Measurements from ENCODE around the gene LPAR2. TPM values are rescaled to one million over a fixed set of nuclear protein-coding genes. Genes with fewer than 3 reads are reported as not detected.

Gene LPAR2
- total RNA-seq, 1 donor from 2014 or later, result 8.2 TPM

DNA sequence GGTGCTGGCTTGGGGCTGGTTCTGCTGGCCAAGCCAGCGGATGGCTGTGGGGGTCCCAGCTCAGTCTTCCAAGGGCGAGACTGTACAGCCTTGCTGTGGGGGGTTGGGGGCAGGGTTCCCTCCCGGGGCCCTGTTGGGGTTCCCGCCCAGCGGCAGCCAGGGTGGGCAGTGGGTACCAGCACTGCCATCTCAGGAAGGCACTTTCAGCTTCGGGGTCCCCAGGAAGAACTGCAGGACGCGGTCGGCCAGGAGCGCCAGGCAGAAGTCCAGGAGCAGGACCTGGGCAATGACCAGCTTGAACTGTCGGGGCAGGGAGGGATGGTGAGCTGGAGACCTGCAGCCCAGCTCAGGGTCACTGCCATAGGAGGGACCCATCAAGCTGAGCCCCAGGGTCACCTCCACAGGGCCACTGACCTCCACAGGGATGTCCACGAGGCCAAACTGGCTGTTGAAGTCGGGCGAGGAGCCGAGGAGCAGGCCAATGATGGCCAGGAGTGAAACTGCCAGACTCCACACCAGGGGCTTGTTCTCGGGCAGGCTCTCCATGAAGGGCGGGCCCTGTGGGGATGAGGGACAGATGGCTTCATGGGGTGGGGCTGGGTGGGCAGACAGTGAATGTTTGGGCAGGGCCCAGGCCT is 17.3 kb upstream of the LPAR2 start:
- Mint-ChIP-seq H3K9me3 (ENCODE audit: low read depth) (no peaks in the 10 kb centered on the region), H3K4me3 (ENCODE audit: unreplicated experiment) (no peak overlapping the region), H3K36me3 (ENCODE audit: low read depth) (peaks cover 11% of the 10 kb centered on the region), H3K27me3 (ENCODE audit: low read depth) (no peaks in the 10 kb centered on the region), H3K4me1 (ENCODE audit: low read depth) (peaks cover 16% of the 10 kb centered on the region), H3K27ac (ENCODE audit: unreplicated experiment) (no peak overlapping the region)
- no peak for DNase-seq (ENCODE audit: low spot score)
- TF ChIP-seq, protein P1, sequence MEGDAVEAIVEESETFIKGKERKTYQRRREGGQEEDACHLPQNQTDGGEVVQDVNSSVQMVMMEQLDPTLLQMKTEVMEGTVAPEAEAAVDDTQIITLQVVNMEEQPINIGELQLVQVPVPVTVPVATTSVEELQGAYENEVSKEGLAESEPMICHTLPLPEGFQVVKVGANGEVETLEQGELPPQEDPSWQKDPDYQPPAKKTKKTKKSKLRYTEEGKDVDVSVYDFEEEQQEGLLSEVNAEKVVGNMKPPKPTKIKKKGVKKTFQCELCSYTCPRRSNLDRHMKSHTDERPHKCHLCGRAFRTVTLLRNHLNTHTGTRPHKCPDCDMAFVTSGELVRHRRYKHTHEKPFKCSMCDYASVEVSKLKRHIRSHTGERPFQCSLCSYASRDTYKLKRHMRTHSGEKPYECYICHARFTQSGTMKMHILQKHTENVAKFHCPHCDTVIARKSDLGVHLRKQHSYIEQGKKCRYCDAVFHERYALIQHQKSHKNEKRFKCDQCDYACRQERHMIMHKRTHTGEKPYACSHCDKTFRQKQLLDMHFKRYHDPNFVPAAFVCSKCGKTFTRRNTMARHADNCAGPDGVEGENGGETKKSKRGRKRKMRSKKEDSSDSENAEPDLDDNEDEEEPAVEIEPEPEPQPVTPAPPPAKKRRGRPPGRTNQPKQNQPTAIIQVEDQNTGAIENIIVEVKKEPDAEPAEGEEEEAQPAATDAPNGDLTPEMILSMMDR (IDR thresholded peaks at IDR 0.05), result no peak

DNA sequence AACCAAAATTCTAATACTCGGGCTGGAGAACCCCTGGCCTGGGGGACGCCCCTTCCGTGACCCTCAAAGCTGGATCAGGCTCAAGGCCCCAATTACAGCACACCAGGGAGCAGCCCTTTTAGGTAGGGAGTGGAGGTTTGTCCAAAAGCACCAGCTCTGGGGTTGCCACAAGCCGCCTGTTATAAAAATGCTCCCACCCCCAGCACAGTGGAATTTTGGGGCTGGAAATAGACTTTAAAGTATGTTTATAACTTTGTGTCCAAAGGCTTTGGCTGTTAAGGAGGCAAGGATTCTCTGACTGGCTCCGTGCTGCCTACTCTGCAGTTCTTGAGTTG is 16.0 kb upstream of the LPAR2 start:
- peaks cover 7% of the 10 kb centered on the region for H3K36me3 Mint-ChIP-seq (ENCODE audit: low read depth)
- no peaks in the 10 kb centered on the region for H3K9me3 Mint-ChIP-seq (ENCODE audit: low read depth)
- H3K27me3 Mint-ChIP-seq (ENCODE audit: low read depth), result no peaks in the 10 kb centered on the region
- DNase-seq (ENCODE audit: low spot score), result no peak
- peak overlapping the region; percentile 74 for H3K27ac Mint-ChIP-seq (ENCODE audit: unreplicated experiment)
- TF ChIP-seq, protein P1 (IDR thresholded peaks at IDR 0.05), result peak; percentile 70
- peaks cover 16% of the 10 kb centered on the region for H3K4me1 Mint-ChIP-seq (ENCODE audit: low read depth)
- H3K4me3 Mint-ChIP-seq (ENCODE audit: unreplicated experiment), result peak overlapping the region; percentile 93

GRCh38 chr19:19643158-19644053 is 15.4 kb upstream of the LPAR2 start, which contains the start of gene GMIP:
TSS of gene GMIP (minus strand) at chr19:19643657. CDS start at chr19:19643529, 128 bp downstream.
- Mint-ChIP-seq H3K36me3 (ENCODE audit: low read depth) (peaks cover 7% of the 10 kb centered on the region), H3K4me1 (ENCODE audit: low read depth) (peaks cover 16% of the 10 kb centered on the region), H3K27ac (ENCODE audit: unreplicated experiment) (peak within 1 kb of the TSS; percentile 74), H3K9me3 (ENCODE audit: low read depth) (no peaks in the 10 kb centered on the region), H3K4me3 (ENCODE audit: unreplicated experiment) (peak within 1 kb of the TSS; percentile 93), H3K27me3 (ENCODE audit: low read depth) (no peaks in the 10 kb centered on the region)
- no peak for DNase-seq (ENCODE audit: low spot score)
- TF ChIP-seq, protein P1 (IDR thresholded peaks at IDR 0.05), result peak; percentile 100

DNA sequence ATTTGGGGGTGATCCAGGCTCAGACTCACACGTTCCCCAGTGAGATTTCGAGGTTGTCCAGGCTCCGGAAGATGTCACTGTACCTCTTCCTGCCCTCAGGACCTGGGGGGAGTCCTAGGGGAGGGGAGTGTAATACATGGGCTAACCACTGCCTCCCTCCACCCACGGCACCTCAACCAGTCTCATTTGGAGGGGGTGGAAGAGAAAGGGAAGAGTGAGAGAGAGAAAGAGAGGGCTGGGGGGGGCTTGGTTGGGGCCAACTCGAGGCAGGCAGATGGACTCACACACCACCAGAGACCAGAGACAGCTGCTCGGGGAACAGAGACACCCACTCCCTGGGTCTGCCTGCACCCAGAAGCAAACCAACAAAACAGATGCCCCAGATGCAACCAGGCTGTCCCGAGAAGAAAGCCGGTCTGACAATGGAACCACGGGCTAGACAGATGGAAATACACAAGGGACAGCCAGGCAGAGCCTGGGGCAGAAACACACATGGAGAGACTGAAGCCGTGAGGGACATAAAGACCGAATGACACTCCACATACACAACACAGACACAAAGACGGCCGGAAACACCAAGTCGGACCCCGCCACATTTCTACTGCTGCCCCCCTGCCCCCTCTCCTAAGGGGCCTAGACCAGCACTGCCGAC is 14.6 kb upstream of the LPAR2 start:
- DNase-seq (ENCODE audit: low spot score), result no peak
- TF ChIP-seq, protein P1 (IDR thresholded peaks at IDR 0.05), result no peak
- Mint-ChIP-seq H3K9me3 (ENCODE audit: low read depth) (no peaks in the 10 kb centered on the region), H3K4me1 (ENCODE audit: low read depth) (peaks cover 16% of the 10 kb centered on the region), H3K27ac (ENCODE audit: unreplicated experiment) (peak overlapping the region; percentile 43), H3K36me3 (ENCODE audit: low read depth) (peaks cover 5% of the 10 kb centered on the region), H3K27me3 (ENCODE audit: low read depth) (no peaks in the 10 kb centered on the region), H3K4me3 (ENCODE audit: unreplicated experiment) (peak overlapping the region; percentile 93)

All from chondrocyte (in vitro differentiated cells).